HEK293T (cell line): ENCODE data around the gene TMEM144.

Source experiments
- FOXA1 ChIP-seq: fragments of 450-650 bp; IDR thresholded peaks from 2 replicates; pipeline ENCODE4 v1.6.1; 2016; ENCODE audit warnings: mild to moderate bottlenecking
- FOXK2 ChIP-seq: fragments of 450-650 bp; IDR thresholded peaks from 2 replicates; pipeline ENCODE4 v1.6.1; 2016; ENCODE audit warnings: mild to moderate bottlenecking
- SP1 ChIP-seq: fragments of 450-650 bp; IDR thresholded peaks from 2 replicates; pipeline ENCODE4 v1.6.1; 2017

- TF ChIP-seq FOXA1: no peak
- no peak for TF ChIP-seq SP1
- no peak for TF ChIP-seq FOXK2
Observed at GRCh38 chr4:158176108-158176507, 34.2 kb upstream of the TMEM144 start.
